ENCODE data around the gene CNOT10. TPM values are rescaled to one million over a fixed set of nuclear protein-coding genes. Genes with fewer than 3 reads are reported as not detected.

Gene CNOT10
- total RNA-seq, 1 experiment from 2014 or later = 46.2 TPM

DNA sequence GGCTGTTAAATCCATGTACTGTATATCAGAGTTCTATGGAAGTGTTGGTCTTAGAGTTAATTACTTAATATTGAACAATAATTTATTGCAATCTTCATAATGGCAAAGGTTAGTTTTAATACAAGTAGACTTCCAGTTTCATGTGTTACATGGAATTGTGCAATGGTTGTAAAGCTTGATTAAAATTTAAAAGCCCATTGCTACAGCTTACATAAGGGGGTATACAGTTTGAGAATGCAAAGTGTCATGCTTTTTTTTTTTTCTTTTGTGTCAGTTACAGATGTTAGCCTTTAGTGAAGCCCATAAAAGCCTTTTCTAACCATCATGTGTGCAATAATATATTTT is 22.0 kb downstream of the CNOT10 start:
- no peaks in the 10 kb centered on the region for H3K9me2 ChIP-seq (replicated peaks; ENCODE audit: low read length)
- no peaks in the 10 kb centered on the region for H3F3A ChIP-seq (ENCODE audit: low read length, unreplicated experiment)
- no peaks in the 10 kb centered on the region for H3K27me3 ChIP-seq (ENCODE audit: low read length)
- no peak overlapping the region for H3K27ac ChIP-seq (ENCODE audit: low read length)
- no TSS peak for BruUV-seq (replicated peaks)
- CTCF ChIA-PET = no interaction called here
- intact Hi-C loops (cut with micrococcal nuclease) = no loop called here
- H3K9me3 ChIP-seq (ENCODE audit: low read length) = no peaks in the 10 kb centered on the region
- H3K9ac ChIP-seq (ENCODE audit: low read length) = no peak overlapping the region
- no peak overlapping the region for H3K4me3 ChIP-seq (ENCODE audit: low read length)
- peaks cover 37% of the 10 kb centered on the region; the same call in 1 of the 2 replicates for H3K36me3 ChIP-seq (ENCODE audit: low read depth, low read length)
- peaks cover 19% of the 10 kb centered on the region for H3K79me2 ChIP-seq (ENCODE audit: low read length)
- POLR2A ChIA-PET (ENCODE audit: unreplicated experiment) = no interaction called here
- ATAC-seq = no peak
- no peak overlapping the region for H3K4me2 ChIP-seq (ENCODE audit: low read length)
- H2AFZ ChIP-seq (ENCODE audit: low read length) = no peak overlapping the region
- H3K4me1 ChIP-seq (ENCODE audit: insufficient read depth, low read length) = no peaks in the 10 kb centered on the region
- TF ChIP-seq EZH2phosphoT487 (IDR thresholded peaks at IDR 0.05; ENCODE audit: borderline replicate concordance, low read length) = no peak
- TF ChIP-seq, protein P1, sequence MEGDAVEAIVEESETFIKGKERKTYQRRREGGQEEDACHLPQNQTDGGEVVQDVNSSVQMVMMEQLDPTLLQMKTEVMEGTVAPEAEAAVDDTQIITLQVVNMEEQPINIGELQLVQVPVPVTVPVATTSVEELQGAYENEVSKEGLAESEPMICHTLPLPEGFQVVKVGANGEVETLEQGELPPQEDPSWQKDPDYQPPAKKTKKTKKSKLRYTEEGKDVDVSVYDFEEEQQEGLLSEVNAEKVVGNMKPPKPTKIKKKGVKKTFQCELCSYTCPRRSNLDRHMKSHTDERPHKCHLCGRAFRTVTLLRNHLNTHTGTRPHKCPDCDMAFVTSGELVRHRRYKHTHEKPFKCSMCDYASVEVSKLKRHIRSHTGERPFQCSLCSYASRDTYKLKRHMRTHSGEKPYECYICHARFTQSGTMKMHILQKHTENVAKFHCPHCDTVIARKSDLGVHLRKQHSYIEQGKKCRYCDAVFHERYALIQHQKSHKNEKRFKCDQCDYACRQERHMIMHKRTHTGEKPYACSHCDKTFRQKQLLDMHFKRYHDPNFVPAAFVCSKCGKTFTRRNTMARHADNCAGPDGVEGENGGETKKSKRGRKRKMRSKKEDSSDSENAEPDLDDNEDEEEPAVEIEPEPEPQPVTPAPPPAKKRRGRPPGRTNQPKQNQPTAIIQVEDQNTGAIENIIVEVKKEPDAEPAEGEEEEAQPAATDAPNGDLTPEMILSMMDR (conservative IDR thresholded peaks at IDR 0.05; ENCODE audit: low read depth, low read length) = no peak
- no peak for TF ChIP-seq EZH2 (IDR thresholded peaks at IDR 0.05; ENCODE audit: low read length, unreplicated experiment)
- no peak for DNase-seq
- H4K20me1 ChIP-seq (ENCODE audit: low read length) = no peaks in the 10 kb centered on the region

- no peak overlapping the region for H3K4me2 ChIP-seq (ENCODE audit: low read length)
- no peak for ATAC-seq
- H3K27me3 ChIP-seq (ENCODE audit: low read length) = no peaks in the 10 kb centered on the region
- DNase-seq = no peak
- no TSS peak for BruUV-seq (replicated peaks)
- intact Hi-C loops (cut with micrococcal nuclease) = no loop called here
- no peaks in the 10 kb centered on the region for H3K9me3 ChIP-seq (ENCODE audit: low read length)
- no peak for TF ChIP-seq EZH2 (IDR thresholded peaks at IDR 0.05; ENCODE audit: low read length, unreplicated experiment)
- TF ChIP-seq EZH2phosphoT487 (IDR thresholded peaks at IDR 0.05; ENCODE audit: borderline replicate concordance, low read length) = no peak
- TF ChIP-seq, protein P1 (conservative IDR thresholded peaks at IDR 0.05; ENCODE audit: low read depth, low read length) = no peak
- H3K4me3 ChIP-seq (ENCODE audit: low read length) = no peak overlapping the region
- no peak overlapping the region for H2AFZ ChIP-seq (ENCODE audit: low read length)
- no peaks in the 10 kb centered on the region for H3K9me2 ChIP-seq (replicated peaks; ENCODE audit: low read length)
- no peaks in the 10 kb centered on the region for H3K4me1 ChIP-seq (ENCODE audit: insufficient read depth, low read length)
- peaks cover 6% of the 10 kb centered on the region; the same call in 1 of the 2 replicates for H3K79me2 ChIP-seq (ENCODE audit: low read length)
- H3K36me3 ChIP-seq (ENCODE audit: low read depth, low read length) = peaks cover 46% of the 10 kb centered on the region; the same call in 1 of the 2 replicates
- H3K27ac ChIP-seq (ENCODE audit: low read length) = no peak overlapping the region
- no peaks in the 10 kb centered on the region for H3F3A ChIP-seq (ENCODE audit: low read length, unreplicated experiment)
- ChIA-PET POLR2A (ENCODE audit: unreplicated experiment) (no interaction called here), CTCF (interaction anchor here (0.6 kb wide), 1 partner anchor 180 kb away, joined by 3 read pairs; no protein-coding TSS in a partner anchor)
- no peaks in the 10 kb centered on the region for H4K20me1 ChIP-seq (ENCODE audit: low read length)
- no peak overlapping the region for H3K9ac ChIP-seq (ENCODE audit: low read length)
Observed at GRCh38 chr3:32708672-32709283, 23.8 kb downstream of the CNOT10 start.

- no peaks in the 10 kb centered on the region for H4K20me1 ChIP-seq (ENCODE audit: low read length)
- H3K36me3 ChIP-seq (ENCODE audit: low read depth, low read length) = peaks cover 46% of the 10 kb centered on the region; the same call in 1 of the 2 replicates
- no peak overlapping the region for H2AFZ ChIP-seq (ENCODE audit: low read length)
- no peaks in the 10 kb centered on the region for H3K9me3 ChIP-seq (ENCODE audit: low read length)
- no peaks in the 10 kb centered on the region for H3K9me2 ChIP-seq (replicated peaks; ENCODE audit: low read length)
- 0 out of 2 replicates have a peak, but pooled peaks cover 6% of the 10 kb centered on the region for H3K79me2 ChIP-seq (ENCODE audit: low read length)
- CTCF ChIA-PET = interaction anchor here (0.6 kb wide), 1 partner anchor 181 kb away, joined by 3 read pairs; no protein-coding TSS in a partner anchor
- H3F3A ChIP-seq (ENCODE audit: low read length, unreplicated experiment) = no peaks in the 10 kb centered on the region
- no TSS peak for BruUV-seq (replicated peaks)
- no peak overlapping the region for H3K27ac ChIP-seq (ENCODE audit: low read length)
- ATAC-seq (no peak), DNase-seq (no peak)
- POLR2A ChIA-PET (ENCODE audit: unreplicated experiment) = no interaction called here
- TF ChIP-seq, protein P1 (conservative IDR thresholded peaks at IDR 0.05; ENCODE audit: low read depth, low read length) = no peak
- TF ChIP-seq EZH2phosphoT487 (IDR thresholded peaks at IDR 0.05; ENCODE audit: borderline replicate concordance, low read length) = no peak
- TF ChIP-seq EZH2 (IDR thresholded peaks at IDR 0.05; ENCODE audit: low read length, unreplicated experiment) = no peak
- no peak overlapping the region for H3K4me3 ChIP-seq (ENCODE audit: low read length)
- H3K4me2 ChIP-seq (ENCODE audit: low read length) = no peak overlapping the region
- no peaks in the 10 kb centered on the region for H3K4me1 ChIP-seq (ENCODE audit: insufficient read depth, low read length)
- H3K9ac ChIP-seq (ENCODE audit: low read length) = no peak overlapping the region
- no peaks in the 10 kb centered on the region for H3K27me3 ChIP-seq (ENCODE audit: low read length)
- intact Hi-C loops (cut with micrococcal nuclease) = no loop called here
Observed at GRCh38 chr3:32709346-32709745, 24.4 kb downstream of the CNOT10 start.
